ENCODE results near the gene KCND3. TPM values are rescaled to one million over a fixed set of nuclear protein-coding genes. Genes with fewer than 3 reads are reported as not detected.

Gene KCND3
- total and polyA plus RNA-seq, 2 donors (not counting 3 experiments of a cell fraction or from before 2014, with no cell fraction given): 0.03 TPM; not detected in 1

DNA sequence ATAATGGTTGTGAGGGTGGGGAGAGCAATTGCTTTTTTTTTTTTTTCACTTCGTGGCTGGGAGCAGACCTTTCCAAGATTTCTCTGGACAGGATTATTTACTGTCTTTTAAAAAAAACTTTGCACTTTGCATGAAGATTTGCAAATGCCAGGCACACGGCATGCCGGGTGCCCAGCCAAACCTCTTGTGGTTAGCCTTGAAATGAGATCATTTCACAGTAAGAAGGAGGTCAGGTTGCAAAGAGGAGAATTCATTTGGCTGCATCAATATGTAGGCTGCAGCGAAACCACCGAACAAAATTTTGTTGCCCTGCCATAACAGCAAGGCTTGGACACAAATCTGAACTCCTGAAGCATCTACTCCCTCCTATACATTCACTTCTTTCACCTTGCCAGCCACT, 36.5 kb upstream of the KCND3 start:
- no peaks in the 10 kb centered on the region for H3K79me2 ChIP-seq (ENCODE audit: control insufficient read depth, insufficient read depth, low read length)
- no peak for FAIRE-seq
- H3K27me3 ChIP-seq (ENCODE audit: control insufficient read depth in 2 of 2, insufficient read depth in 2 of 2, low read length in 2 of 2): no peaks in the 10 kb centered on the region
- TF ChIP-seq EZH2 (IDR thresholded peaks at IDR 0.05; ENCODE audit: borderline replicate concordance, low read depth, low read length, severe bottlenecking): no peak
- TF ChIP-seq GATA2 (IDR thresholded peaks at IDR 0.05; ENCODE audit: insufficient read depth, insufficient read length, low read depth, low read length): no peak
- TF ChIP-seq POLR2AphosphoS5 (IDR thresholded peaks at IDR 0.05; ENCODE audit: insufficient read depth, low read depth, low read length): no peak
- no peak for TF ChIP-seq POLR2A (IDR thresholded peaks at IDR 0.05; ENCODE audit: low read depth, low read length)
- no peak for TF ChIP-seq FOS (IDR thresholded peaks at IDR 0.05; ENCODE audit: borderline replicate concordance, insufficient read depth, low read length)
- TF ChIP-seq, protein P1, sequence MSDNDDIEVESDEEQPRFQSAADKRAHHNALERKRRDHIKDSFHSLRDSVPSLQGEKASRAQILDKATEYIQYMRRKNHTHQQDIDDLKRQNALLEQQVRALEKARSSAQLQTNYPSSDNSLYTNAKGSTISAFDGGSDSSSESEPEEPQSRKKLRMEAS (IDR thresholded peaks at IDR 0.05; ENCODE audit: insufficient read depth, insufficient read length): no peak
- TF ChIP-seq JUN (IDR thresholded peaks at IDR 0.05; ENCODE audit: borderline replicate concordance, insufficient read depth, insufficient read length, low read depth): no peak
- TF ChIP-seq MYC (IDR thresholded peaks at IDR 0.05; ENCODE audit: low read depth, low read length): no peak
- TF ChIP-seq, protein P2, sequence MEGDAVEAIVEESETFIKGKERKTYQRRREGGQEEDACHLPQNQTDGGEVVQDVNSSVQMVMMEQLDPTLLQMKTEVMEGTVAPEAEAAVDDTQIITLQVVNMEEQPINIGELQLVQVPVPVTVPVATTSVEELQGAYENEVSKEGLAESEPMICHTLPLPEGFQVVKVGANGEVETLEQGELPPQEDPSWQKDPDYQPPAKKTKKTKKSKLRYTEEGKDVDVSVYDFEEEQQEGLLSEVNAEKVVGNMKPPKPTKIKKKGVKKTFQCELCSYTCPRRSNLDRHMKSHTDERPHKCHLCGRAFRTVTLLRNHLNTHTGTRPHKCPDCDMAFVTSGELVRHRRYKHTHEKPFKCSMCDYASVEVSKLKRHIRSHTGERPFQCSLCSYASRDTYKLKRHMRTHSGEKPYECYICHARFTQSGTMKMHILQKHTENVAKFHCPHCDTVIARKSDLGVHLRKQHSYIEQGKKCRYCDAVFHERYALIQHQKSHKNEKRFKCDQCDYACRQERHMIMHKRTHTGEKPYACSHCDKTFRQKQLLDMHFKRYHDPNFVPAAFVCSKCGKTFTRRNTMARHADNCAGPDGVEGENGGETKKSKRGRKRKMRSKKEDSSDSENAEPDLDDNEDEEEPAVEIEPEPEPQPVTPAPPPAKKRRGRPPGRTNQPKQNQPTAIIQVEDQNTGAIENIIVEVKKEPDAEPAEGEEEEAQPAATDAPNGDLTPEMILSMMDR (IDR thresholded peaks at IDR 0.05; ENCODE audit: extremely low read depth in 1 of 2, insufficient read depth in 1 of 2, low read depth in 1 of 2, low read length in 2 of 2): no peak
- no peaks in the 10 kb centered on the region for H3K36me3 ChIP-seq (ENCODE audit: control insufficient read depth in 2 of 2, extremely low read depth in 1 of 2, insufficient read depth in 2 of 2, low read length in 2 of 2)
- no peak overlapping the region for H3K4me3 ChIP-seq (replicated peaks in 1 of 3; ENCODE audit: insufficient read depth in 1 of 3, low read depth in 1 of 3, low read length in 3 of 3)
- no peak overlapping the region for H3K4me2 ChIP-seq (ENCODE audit: insufficient read depth, low read length)
- BruUV-seq (replicated peaks): no TSS peak
- intact Hi-C loops (cut with micrococcal nuclease): no loop called here
- CTCF ChIA-PET: no interaction called here
- POLR2A ChIA-PET: no interaction called here
- no peaks in the 10 kb centered on the region for H3K9me1 ChIP-seq (replicated peaks; ENCODE audit: control insufficient read depth, extremely low read depth, insufficient read depth, low read length)
- H3K9ac ChIP-seq (replicated peaks; ENCODE audit: extremely low read depth, insufficient read depth, low read length): no peak overlapping the region
- H3K4me1 ChIP-seq (ENCODE audit: control insufficient read depth, extremely low read depth, insufficient read depth, low read length): no peaks in the 10 kb centered on the region
- H3K27ac ChIP-seq (ENCODE audit: insufficient read depth, low read depth, low read length): no peak overlapping the region
- no peak for DNase-seq (ENCODE audit: low read depth, low spot score)
- no peak overlapping the region for H2AFZ ChIP-seq (ENCODE audit: low read depth, low read length)
- H4K20me1 ChIP-seq (replicated peaks; ENCODE audit: control insufficient read depth, extremely low read depth, insufficient read depth, low read length): no peaks in the 10 kb centered on the region
- dilution Hi-C loops (cut with MboI; ENCODE audit: extremely low pct_ligation_motif_present, low sequenced_read_pairs): no loop called here
- no peaks in the 10 kb centered on the region for H3K9me3 ChIP-seq (replicated peaks; ENCODE audit: control insufficient read depth, insufficient read depth, low read length)

Data from endothelial cell of umbilical vein (primary cell).